CD4-positive, alpha-beta T cell treated with Interleukin-6 for 4 hours (primary cell): ENCODE results near the gene RAMP3.
"Not testable (repeated sequence)": the region's sequence is repeated elsewhere in the genome, so short reads cannot be mapped to it uniquely, and the experiment has no call there.

Experiments used
- DNase-seq: peaks from one replicate; pipeline ENCODE4 v3.0.0-alpha.2; 2020; ENCODE audit warnings: mixed read lengths

The RAMP3 gene

DNA sequence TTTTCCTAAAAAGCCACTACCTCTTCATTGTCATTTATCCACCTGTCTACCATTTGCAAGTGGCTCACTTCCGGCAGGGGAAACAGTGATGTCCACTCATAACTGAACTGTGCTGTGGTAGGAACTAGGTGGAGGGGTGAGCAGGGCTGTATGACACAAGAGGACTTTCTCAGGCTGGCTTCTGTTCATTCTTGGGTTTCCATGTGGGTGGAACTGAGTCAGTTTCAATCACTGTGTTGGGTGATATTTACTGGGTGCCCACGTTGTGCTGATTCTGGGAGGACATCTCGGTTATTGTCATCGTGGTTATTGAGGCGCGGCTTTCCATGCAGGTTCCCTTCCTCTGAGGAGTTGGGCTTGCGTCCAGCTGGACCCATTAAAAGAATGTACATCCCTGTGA is 38.8 kb downstream of the RAMP3 start:
- no peak for DNase-seq

DNA sequence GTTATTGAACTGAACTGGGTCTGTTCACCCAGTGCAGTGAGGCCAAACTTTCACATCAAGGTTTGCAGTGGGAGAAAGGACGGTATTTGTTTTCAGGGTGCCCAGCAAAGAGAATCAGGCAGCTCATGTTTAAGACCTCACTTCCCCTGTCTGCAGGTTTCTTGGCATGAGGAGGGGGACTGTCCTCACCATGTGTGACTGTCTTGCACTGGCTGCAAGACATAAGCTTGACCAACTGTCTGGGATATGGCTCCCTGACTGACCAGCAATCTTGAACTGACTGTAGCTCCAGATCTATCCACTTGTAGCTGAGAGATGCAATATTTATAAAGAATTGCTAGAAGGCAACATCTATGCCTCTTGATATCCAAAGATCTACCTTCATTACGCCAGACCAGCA is 39.9 kb downstream of the RAMP3 start:
- no peak for DNase-seq

DNA sequence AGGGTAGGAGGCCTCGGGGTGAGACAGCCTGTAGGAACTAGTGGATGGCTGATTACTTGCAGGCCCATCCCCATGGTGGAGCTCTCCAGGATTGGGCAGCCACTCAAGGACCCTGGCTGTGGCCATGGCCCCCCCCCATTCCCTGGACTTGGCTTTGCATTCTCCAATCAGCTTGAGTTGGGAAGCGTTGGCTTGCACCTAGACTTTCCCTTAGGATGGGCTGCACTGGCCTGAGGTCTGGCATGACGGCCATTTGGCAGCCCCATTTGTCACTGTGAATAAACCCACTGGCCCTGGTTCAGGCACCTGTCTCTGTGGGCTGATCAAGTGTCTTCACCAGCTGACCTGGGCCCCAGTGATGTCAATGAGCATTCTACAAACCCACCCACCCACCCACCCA is 41.4 kb downstream of the RAMP3 start:
- no peak for DNase-seq

DNA sequence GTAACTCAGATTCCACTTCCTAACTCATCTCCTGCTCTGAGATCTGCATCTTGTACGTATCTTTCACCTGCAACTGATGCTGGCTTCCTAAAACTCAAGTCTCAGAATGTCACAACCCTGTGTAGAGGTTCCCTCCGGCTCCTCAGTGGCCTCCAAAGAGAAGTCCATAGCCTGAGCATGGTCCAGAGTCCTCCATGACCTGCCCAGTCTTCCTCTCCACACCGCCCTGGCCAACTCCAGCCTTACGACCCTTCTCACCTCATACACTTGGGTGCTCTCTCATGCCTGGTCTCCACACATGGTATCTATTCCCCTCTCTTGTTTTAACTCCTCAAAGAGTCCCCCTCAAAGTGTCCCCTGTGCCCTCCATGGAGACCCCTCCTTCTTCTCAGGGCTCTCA is 41.9 kb downstream of the RAMP3 start:
- DNase-seq, result no peak

DNA sequence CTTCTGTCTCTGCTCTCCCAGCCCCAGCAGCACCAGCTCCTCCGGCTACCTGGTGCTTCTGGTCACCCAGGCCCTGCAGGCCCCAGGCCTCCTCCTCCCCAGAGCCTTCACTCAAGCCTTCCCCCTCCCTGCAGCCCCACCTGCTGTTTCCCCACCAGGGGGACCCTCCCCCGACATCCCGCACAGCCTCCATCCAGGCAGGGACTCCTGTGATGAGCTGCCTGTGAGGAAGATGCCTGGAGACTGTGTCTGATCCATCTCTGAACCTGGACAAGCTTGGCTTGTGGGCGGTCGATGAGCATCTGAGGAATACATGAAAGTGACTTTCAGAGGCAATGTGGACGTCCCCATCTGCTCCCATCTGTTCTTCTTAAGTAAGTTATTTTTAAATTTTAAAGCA is 45.0 kb downstream of the RAMP3 start:
- no peak for DNase-seq

DNA sequence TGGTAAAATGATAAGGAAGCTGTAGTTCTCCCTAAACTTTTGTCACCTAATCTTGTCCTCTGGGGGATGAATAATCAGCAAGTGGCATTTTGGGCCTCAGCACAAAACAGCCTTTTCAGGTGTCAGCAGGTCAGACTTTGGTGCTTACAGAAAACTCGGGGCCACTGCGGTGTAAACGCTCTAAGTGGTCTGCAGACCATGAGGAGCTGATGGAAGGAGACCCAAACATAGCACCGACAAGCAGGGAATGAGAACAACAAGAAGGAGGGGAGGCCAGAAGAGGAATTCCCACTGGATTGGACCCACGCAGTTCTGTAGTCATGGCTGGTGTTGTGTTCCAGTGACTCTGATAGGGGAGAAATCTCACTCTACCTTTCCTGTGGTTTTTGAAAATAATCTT is 45.4 kb downstream of the RAMP3 start:
- DNase-seq, result no peak

DNA sequence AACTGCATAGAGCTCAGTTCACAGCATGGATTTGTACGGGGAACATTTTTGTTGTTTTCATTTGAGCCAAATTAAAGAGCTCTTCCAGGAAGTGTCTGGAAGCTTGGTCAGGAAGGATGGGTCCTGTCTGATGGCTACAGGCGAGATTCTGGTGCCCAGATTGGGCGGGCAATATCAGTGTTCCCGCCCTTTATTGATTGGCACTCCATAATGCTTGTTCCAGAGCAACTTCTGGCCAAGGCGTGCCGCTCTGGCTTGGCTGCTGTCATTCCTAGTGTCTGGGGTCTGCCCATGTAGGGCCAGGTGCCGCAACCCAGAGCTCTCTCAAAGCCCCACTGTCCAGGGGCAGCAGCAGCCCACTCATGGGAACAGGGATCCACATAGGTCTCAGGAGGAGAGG is 45.9 kb downstream of the RAMP3 start:
- DNase-seq, result no peak

DNA sequence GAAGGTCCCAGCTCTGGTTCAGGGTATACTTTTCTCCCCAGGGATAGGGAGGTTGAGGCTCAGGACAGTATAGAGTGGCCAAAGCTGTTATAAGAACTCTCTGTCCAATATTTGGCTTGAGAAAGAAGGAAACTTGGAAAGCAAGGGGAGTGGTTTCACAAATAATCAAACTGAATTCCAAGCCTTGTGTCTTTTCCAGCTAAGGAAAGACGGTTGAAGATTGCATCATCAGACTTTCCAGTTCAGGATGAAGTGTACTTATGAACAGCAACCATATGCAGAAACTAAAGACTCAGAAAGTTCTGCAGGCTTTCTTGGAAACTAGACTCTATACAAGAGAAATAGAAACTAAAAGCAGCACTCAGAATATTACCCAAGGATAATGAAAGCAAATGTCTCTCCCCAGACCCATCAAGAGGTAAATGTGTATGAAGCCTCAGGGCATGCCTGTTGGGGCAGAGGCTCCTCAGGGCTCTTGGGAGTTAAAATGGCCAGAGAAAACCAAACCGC is 46.4 kb downstream of the RAMP3 start:
- no peak for DNase-seq

DNA sequence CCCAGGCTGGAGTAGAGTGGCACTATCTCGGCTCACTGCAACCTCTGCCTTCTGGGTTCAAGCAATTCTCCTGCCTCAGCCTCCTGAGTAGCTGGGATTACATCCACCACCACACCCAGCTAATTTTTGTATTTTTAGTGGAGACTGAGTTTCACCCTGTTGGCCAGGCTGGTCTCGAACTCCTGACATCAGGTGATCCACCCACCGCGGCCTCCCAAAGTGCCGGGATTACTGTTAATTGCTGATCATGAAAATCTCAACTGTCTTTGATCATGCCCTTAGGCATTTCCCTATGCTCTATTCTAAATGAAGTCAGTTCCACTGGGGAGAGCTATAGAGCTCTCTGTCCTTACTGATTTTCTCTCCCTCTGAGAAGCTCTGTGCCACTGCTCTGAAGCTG is 48.7 kb downstream of the RAMP3 start:
- DNase-seq, result not testable (repeated sequence)

DNA sequence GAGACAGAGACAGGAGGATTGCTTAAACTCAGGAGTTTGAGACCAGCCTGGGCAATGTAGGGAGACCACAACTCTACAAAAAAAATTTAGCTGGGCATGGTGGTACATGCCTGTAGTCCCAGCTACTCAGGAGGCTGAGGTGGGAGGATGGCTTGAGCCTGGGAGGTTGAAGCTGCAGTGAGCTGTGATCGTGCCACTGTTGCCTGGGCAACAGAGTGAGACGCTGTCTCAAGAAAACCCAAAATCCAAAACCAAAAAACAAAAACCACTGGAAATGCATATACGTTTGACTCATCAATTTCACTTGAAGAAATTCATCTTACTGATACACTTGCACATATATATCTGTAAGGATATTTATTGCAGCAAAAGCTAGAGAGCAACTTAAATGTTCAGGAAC is 52.3 kb downstream of the RAMP3 start:
- DNase-seq, result not testable (repeated sequence)

DNA sequence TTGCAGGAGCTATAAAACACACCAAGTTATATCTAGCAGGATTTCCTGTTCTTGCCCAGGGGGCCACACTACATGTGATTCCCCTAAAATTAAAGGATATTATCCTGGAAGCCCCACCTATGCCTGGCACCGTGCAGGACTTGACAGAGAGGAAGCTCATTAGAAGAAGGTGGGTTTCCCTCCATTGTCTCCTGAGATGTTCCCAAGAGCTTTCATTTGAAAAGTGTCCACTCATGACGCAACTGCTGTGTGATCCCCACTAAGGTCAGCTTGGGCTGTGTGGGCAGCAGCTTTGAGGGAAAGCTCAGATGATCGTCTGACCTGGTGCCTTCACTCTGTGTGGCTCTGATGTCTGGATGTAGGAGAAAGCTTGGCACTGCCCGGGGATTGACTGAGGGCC is 53.5 kb downstream of the RAMP3 start:
- no peak for DNase-seq

DNA sequence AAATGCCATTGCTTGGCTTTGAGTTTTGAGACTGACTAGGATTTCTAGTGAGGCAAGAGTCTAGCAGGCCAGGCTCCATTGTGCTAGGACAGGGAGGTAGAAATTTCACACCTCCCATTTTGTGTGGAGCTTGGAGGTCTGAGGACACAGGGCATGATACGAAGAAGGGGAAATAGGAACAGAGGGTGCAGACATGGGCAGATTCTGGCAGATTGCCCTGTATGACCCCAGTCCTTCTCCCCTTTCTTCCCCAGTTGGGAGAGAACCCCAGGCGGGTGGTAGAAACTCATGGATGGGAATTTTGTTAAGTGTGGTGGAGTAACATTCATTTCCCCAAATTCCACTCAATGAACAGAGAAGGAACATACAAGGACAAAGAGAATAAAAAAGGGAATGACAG is 54.4 kb downstream of the RAMP3 start:
- DNase-seq, result no peak

DNA sequence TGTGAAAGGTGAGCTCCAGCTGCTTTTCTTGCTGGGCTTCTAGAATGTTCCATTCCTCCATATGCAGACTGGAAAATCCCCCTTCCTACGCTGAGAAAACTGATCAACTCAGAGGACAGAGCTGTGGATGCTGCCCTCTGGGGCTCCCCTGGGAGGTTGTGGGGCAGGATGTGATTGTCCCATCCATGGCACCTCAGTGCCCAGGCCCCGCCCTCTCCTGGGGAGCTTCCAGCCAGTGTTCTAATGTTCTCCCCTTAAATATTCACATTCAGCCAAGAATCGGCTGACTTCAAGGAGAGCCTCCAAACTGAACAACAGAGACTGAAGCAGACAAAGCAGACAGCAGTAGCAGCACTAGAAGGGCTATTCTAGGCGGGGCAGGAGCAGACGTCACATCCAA is 55.0 kb downstream of the RAMP3 start:
- no peak for DNase-seq

DNA sequence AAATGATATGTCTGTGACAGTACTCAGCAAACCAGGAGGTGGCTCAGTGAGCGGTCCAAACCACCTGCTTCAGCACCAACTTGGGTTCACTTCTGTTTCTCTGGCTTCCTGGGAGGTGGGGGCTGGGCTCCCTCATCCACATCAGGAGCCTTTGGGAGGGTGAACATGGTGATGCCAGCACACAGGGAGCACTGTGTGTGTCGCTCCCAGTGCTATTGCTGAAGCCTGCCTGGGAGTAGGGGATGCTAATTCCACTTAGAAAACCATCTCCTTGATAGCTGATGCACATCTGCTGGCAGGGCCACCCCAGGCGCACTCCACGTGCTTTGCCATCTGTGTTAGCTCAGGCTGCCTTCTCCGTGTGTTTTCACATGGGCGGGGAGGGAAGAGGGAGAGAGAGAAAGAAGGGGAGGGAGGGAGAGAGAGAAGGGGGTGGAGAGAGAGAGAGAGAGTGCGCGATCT is 58.0 kb downstream of the RAMP3 start:
- no peak for DNase-seq

DNA sequence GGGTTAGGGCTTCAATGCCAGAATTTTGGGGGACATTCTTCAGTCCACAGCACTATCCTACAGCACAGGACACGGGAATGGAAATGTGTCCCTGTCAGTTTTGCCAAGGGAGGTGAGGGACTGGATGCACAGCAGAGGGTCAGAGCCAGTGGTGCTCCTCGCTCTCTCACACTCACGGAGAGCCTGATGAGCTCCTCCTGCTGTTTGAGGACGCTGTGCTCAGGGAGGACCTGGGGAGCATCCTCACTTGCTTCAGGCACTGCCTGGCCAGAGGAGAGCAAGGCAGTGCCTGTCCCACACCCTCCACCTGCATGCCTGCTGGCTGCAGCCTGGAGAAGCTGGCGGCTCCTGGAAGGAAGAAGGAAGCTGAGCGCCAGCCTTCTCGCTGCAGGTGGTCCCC is 58.6 kb downstream of the RAMP3 start:
- no peak for DNase-seq

DNA sequence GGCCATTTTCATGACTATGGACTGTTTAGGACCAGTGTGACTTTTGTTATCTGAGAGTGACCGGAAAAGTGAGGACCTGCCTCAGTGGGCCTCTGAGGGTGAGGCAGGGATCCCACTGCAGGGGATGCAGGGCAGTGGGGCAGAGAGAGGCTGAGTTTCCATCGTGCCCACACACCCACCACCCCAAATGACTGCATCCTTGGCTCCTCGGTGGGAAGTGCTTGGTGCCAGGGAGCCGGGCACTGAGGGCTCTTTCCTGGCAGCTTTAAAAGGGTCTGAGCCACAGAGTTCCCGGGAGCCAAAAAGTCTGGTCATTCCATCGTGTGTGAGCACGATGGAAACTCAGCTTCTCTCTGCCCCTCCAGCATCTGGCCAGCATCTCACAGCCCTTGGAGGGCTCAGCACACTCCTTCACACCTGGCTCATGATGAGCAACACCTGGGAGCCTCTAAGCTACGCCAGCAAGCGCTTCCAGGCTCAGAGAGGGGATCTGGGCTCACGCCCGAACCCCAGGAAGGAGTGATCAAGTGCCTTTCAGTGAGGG is 59.1 kb downstream of the RAMP3 start:
- no peak for DNase-seq

DNA sequence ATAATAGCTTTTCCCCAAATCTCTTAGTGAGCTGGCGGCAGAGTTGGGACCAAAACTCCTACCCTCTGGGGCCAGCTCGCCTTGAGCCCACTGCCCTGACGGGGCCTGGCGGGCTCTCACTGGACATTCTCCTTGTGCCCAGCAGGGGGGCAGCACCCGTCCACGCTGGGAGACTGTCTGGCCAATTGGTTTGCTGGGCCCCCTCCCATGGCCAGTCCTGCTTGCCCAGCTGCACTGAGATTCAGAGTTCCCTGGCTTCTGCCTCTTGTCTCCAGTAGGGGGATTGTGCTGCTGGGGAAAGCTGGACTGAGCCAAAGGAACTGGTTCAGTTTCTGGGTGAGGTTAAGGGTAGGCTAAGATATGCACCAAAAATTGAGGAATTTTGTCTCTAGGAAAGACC is 59.8 kb downstream of the RAMP3 start:
- DNase-seq, result no peak

DNA sequence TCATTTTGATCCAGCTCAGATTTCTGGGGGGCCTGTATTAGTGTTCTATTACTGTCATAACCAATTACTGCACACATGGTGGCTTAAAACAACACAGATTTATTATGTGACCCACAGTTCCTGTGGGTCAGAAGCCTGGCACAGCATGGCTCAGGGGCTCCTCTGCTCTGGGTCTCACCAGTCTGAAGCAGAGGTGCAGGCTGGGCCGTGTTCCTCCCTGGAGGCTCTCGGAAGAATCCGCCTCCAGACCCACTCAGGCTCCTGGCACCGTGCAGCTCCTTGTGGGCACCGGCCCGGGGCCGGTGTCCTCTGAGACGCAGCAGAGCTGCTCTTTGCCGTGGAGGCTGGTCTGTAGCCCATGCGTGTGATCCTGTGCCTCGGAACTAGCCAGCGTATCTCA is 61.5 kb downstream of the RAMP3 start:
- DNase-seq, result no peak

DNA sequence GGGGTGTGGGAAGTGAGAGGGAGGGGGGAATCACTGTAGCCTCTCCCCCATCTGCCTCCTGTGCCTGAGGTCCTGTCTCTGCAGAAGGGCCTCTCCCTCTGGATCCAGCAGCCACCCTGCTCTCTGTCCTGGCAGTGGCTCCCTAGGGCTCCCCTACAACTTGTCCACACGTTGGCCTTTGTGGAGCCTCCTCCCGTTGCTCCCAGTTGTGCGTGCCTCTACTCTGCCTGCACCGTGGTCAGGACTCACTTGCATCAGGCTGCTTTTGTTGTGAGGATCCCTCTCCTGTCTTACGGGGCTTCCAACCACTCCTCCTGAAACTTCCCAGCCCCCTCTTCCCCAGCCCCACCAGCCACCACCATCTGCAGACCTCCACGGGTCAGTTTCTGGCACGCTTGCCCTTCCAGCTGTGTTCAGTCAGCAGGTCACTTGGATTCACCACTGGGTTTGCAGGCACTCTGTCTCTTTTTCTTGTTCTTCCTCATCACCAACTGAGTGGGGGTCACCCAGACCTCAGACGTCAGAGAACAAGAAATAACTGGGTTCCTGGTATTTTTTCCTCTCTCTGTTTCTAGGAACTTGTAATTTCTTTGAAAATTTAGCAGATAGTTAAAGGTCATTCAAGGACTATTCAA is 62.3 kb downstream of the RAMP3 start:
- no peak for DNase-seq

DNA sequence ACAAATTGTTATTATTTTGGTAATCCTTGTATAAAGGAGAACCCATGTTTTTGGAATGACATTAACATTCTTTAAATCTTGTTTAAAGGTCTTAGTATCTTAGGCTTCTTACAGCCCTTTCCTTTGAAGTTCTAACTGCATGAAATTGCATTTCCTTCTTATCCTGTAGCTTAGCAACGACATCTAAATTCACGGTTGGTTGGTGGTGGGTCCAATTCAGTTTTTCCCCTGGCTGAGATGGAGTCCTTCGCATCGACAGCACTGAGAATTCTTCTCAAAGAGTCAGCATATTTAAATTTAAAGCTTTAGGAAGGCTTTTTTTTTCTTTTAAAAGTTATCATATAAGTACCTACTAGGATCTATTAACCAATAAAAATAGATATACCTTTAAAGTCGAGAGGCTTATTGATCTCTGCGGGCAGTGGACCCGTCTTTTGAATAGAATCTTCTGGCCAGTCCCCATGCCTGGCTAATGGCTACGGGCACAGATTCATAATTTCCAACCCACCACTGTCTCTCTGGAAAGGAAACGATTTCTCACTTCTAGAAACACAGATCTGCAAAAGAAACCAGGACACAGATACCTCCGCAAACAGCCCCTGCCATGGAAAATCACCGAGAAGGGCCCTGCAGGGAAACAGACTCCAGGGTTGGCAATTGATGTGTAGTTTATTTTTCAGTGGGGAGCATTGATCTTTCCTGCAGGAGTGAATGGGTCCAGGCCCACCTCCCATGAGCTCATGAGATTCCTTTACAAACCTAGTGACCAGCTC is 63.4 kb downstream of the RAMP3 start:
- DNase-seq, result no peak

DNA sequence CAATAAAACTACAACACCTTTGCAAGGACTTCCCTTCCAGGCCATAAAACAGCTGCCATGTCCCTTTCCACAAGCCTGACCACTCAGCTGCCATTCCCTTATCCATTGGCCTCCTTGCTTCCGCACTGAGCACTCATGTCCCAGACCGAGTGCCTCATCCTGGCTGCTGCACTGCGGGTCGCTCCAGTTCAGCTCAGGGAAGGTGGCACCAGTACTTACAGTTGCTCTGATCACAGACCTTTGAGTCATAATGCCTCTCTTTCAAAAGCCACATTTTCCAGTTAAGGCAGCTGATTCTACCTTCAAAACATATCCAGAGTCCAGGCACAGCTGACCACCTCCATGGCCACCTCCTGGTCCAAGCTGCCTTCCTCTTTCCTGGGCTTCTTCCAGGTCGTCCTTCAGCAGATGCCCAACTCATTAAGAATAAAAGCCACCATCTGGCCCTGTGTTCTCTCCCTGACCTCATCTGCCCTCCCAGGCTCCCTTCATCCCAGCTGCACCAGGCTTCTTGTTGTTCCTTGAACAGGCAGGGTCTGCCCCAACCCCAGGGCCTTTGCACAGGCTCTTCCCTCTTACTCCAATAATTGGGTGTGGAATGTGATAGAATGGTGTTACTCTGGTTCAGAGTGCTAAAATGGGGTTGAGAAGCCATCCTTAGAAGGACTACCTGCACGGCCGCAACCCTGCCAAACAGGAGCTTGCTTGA is 64.5 kb downstream of the RAMP3 start:
- no peak for DNase-seq

DNA sequence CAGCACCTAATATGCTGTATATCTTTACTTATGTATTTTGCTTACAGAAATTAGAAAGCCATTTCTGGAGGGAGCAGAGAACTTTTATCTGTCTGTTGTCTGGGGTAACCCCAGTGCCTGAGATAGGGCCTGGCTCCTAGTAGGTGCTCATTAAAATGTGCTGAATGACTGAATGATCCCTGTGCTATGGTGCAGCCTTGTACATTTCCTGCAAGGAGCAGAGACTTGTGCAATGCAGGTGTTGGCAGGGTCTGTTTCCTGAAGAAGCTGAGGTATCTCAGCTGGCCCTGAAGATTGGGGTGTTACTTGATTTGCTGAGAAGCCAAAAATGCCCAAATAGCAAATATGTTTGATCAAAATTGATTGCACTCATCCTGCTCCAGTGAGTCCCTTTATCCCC is 65.5 kb downstream of the RAMP3 start:
- no peak for DNase-seq
